ENCODE measurements around the gene NACA2. TPM values are rescaled to one million over a fixed set of nuclear protein-coding genes. Genes with fewer than 3 reads are reported as not detected.

The NACA2 gene
- total and polyA plus RNA-seq, 2 donors (not counting 1 experiment from before 2014, with no cell fraction given) = not detected

GRCh38 chr17:61579961-61580360 is 11.1 kb downstream of the NACA2 start:
- Histone ChIP-seq H3K27me3 (replicated peaks in 1 of 4; ENCODE audit: control extremely low read depth in 1 of 4, control insufficient read depth in 3 of 4, insufficient read depth in 4 of 4, low read length in 3 of 4) (peaks cover 0 to 5% (median 2%) of the 10 kb centered on the region in 4 experiments), H3K4me1 (ENCODE audit: control insufficient read depth in 2 of 2, insufficient read depth in 2 of 2, low read length in 2 of 2) (no peaks in the 10 kb centered on the region), H3K36me3 (replicated peaks in 1 of 2; ENCODE audit: control extremely low read depth in 1 of 2, control insufficient read depth in 1 of 2, extremely low read depth in 1 of 2, insufficient read depth in 2 of 2, low read length in 1 of 2) (no peaks in the 10 kb centered on the region), H3K27ac (ENCODE audit: low read length in 2 of 2) (no peak overlapping the region), H4K20me1 (ENCODE audit: control insufficient read depth, insufficient read depth, low read length, poor library complexity, severe bottlenecking) (no peaks in the 10 kb centered on the region), H3K4me3 (ENCODE audit: control extremely low read depth in 1 of 5, extremely low read depth in 1 of 5, insufficient read depth in 1 of 5, low read depth in 2 of 5, low read length in 4 of 5) (no peak overlapping the region), H2AFZ (ENCODE audit: insufficient read depth, low read depth, low read length, poor library complexity, severe bottlenecking) (no peak overlapping the region), H3K9ac (ENCODE audit: low read length) (no peak overlapping the region), H3K79me2 (ENCODE audit: control insufficient read depth, insufficient read depth, low read length) (no peaks in the 10 kb centered on the region), H3K9me3 (ENCODE audit: control extremely low read depth in 1 of 3, control insufficient read depth in 2 of 3, insufficient read depth in 1 of 3, low read length in 2 of 3) (no peaks in the 10 kb centered on the region), H3K4me2 (replicated peaks; ENCODE audit: low read depth, low read length, poor library complexity, severe bottlenecking) (no peak overlapping the region)
- ATAC-seq (ENCODE audit: low read depth) = no peak
- ChIA-PET POLR2A (no interaction called here), CTCF (interaction anchor here (1.4 kb wide), 1 partner anchor 257 kb away, joined by 3 read pairs; no protein-coding TSS in a partner anchor)
- no peak for TF ChIP-seq EZH2 (IDR thresholded peaks at IDR 0.05; ENCODE audit: borderline replicate concordance, insufficient read depth, low read depth, low read length, poor library complexity, severe bottlenecking)
- no peak for TF ChIP-seq CTCF (IDR thresholded peaks at IDR 0.05)
- Mint-ChIP-seq H3K9me3 (ENCODE audit: insufficient read depth) (no peaks in the 10 kb centered on the region), H3K27me3 (peaks cover 36% of the 10 kb centered on the region), H3K27ac (no peak overlapping the region), H3K4me1 (no peaks in the 10 kb centered on the region), H3K4me3 (no peak overlapping the region)
- DNase-seq = no peak
- intact Hi-C loops (cut with micrococcal nuclease) = no loop called here
- WGBS (ENCODE audit: insufficient coverage) = 82% methylated on average over 5 of the region's 9 CpGs

GRCh38 chr17:61579347-61579746 is 11.7 kb downstream of the NACA2 start:
- ChIA-PET CTCF (no interaction called here), POLR2A (no interaction called here)
- Mint-ChIP-seq H3K4me1 (no peaks in the 10 kb centered on the region), H3K4me3 (no peak overlapping the region), H3K27ac (no peak overlapping the region), H3K9me3 (ENCODE audit: insufficient read depth) (no peaks in the 10 kb centered on the region), H3K27me3 (peaks cover 38% of the 10 kb centered on the region)
- Histone ChIP-seq H3K9me3 (ENCODE audit: control extremely low read depth in 1 of 3, control insufficient read depth in 2 of 3, insufficient read depth in 1 of 3, low read length in 2 of 3) (no peaks in the 10 kb centered on the region), H3K9ac (ENCODE audit: low read length) (no peak overlapping the region), H3K4me2 (replicated peaks; ENCODE audit: low read depth, low read length, poor library complexity, severe bottlenecking) (no peak overlapping the region), H3K4me1 (ENCODE audit: control insufficient read depth in 2 of 2, insufficient read depth in 2 of 2, low read length in 2 of 2) (no peaks in the 10 kb centered on the region), H2AFZ (ENCODE audit: insufficient read depth, low read depth, low read length, poor library complexity, severe bottlenecking) (no peak overlapping the region), H3K36me3 (replicated peaks in 1 of 2; ENCODE audit: control extremely low read depth in 1 of 2, control insufficient read depth in 1 of 2, extremely low read depth in 1 of 2, insufficient read depth in 2 of 2, low read length in 1 of 2) (no peaks in the 10 kb centered on the region), H3K79me2 (ENCODE audit: control insufficient read depth, insufficient read depth, low read length) (no peaks in the 10 kb centered on the region), H3K27ac (ENCODE audit: low read length in 2 of 2) (no peak overlapping the region), H4K20me1 (ENCODE audit: control insufficient read depth, insufficient read depth, low read length, poor library complexity, severe bottlenecking) (no peaks in the 10 kb centered on the region), H3K27me3 (replicated peaks in 1 of 4; ENCODE audit: control extremely low read depth in 1 of 4, control insufficient read depth in 3 of 4, insufficient read depth in 4 of 4, low read length in 3 of 4) (peaks cover 0 to 5% (median 4%) of the 10 kb centered on the region in 4 experiments), H3K4me3 (ENCODE audit: control extremely low read depth in 1 of 5, extremely low read depth in 1 of 5, insufficient read depth in 1 of 5, low read depth in 2 of 5, low read length in 4 of 5) (no peak overlapping the region)
- WGBS (ENCODE audit: insufficient coverage) = no CpG with 5 or more reads among the region's 3 CpGs
- DNase-seq = no peak
- intact Hi-C loops (cut with micrococcal nuclease) = no loop called here
- no peak for TF ChIP-seq CTCF (IDR thresholded peaks at IDR 0.05)
- ATAC-seq (ENCODE audit: low read depth) = no peak

Data from B cell (primary cell).